Nephron progenitor cell (in vitro differentiated cells): Measurements from ENCODE around the gene ITGAV.

Experiments used
- DNase-seq: peaks from one replicate; pipeline ENCODE4 v3.0.0; 2021
- H3K27ac Mint-ChIP-seq: 2 replicates; pipeline ENCODE4 v1.8.0; 2021; ENCODE audit warnings: mild to moderate bottlenecking, moderate library complexity, mixed read lengths
- H3K27me3 Mint-ChIP-seq: 2 replicates; pipeline ENCODE4 v1.8.0; 2021; ENCODE audit warnings: mild to moderate bottlenecking, low read depth, mixed read lengths; ENCODE audit not compliant: poor library complexity
- H3K36me3 Mint-ChIP-seq: 2 replicates; pipeline ENCODE4 v1.8.0; 2021; ENCODE audit warnings: low read depth, mixed read lengths
- H3K4me1 Mint-ChIP-seq: 2 replicates; pipeline ENCODE4 v1.8.0; 2021; ENCODE audit warnings: mixed read lengths
- H3K4me3 Mint-ChIP-seq: 2 replicates; pipeline ENCODE4 v1.8.0; 2021; ENCODE audit warnings: mild to moderate bottlenecking, moderate library complexity, mixed read lengths
- H3K9me3 Mint-ChIP-seq: 2 replicates; pipeline ENCODE4 v1.8.0; 2021; ENCODE audit warnings: mild to moderate bottlenecking, moderate library complexity, mixed read lengths
- CTCF ChIP-seq: fragments of 200-600 bp; sonication (generic); IDR thresholded peaks from 2 replicates; pipeline ENCODE4 v1.5.0; 2021; ENCODE audit warnings: antibody characterized with exemption

ITGAV gene

GRCh38 chr2:186709529-186710450 lies 119.9 kb downstream of the ITGAV start:
- H3K27ac Mint-ChIP-seq, result no peak overlapping the region
- no peaks in the 10 kb centered on the region for H3K36me3 Mint-ChIP-seq
- peaks cover 29% of the 10 kb centered on the region for H3K4me1 Mint-ChIP-seq
- H3K4me3 Mint-ChIP-seq, result no peak overlapping the region
- no peak for DNase-seq
- H3K27me3 Mint-ChIP-seq, result peaks cover 2% of the 10 kb centered on the region
- H3K9me3 Mint-ChIP-seq, result no peaks in the 10 kb centered on the region
- no peak for TF ChIP-seq CTCF

GRCh38 chr2:186713691-186714090 lies 123.8 kb downstream of the ITGAV start:
- Mint-ChIP-seq H3K9me3 (no peaks in the 10 kb centered on the region), H3K4me3 (no peak overlapping the region), H3K4me1 (peaks cover 40% of the 10 kb centered on the region), H3K27ac (no peak overlapping the region), H3K27me3 (peaks cover 3% of the 10 kb centered on the region), H3K36me3 (no peaks in the 10 kb centered on the region)
- no peak for DNase-seq
- no peak for TF ChIP-seq CTCF

- H3K9me3 Mint-ChIP-seq, result no peaks in the 10 kb centered on the region
- no peak for DNase-seq
- no peak overlapping the region for H3K27ac Mint-ChIP-seq
- TF ChIP-seq CTCF, result no peak
- no peaks in the 10 kb centered on the region for H3K36me3 Mint-ChIP-seq
- H3K4me1 Mint-ChIP-seq, result peaks cover 40% of the 10 kb centered on the region
- H3K4me3 Mint-ChIP-seq, result no peak overlapping the region
- peaks cover 3% of the 10 kb centered on the region for H3K27me3 Mint-ChIP-seq
Measured at GRCh38 chr2:186714611-186715010, 124.8 kb downstream of the ITGAV start.

GRCh38 chr2:186716004-186716403 lies 126.1 kb downstream of the ITGAV start:
- no peaks in the 10 kb centered on the region for H3K36me3 Mint-ChIP-seq
- H3K27ac Mint-ChIP-seq, result no peak overlapping the region
- peaks cover 3% of the 10 kb centered on the region for H3K27me3 Mint-ChIP-seq
- DNase-seq, result no peak
- H3K4me1 Mint-ChIP-seq, result peaks cover 29% of the 10 kb centered on the region
- no peak overlapping the region for H3K4me3 Mint-ChIP-seq
- TF ChIP-seq CTCF, result no peak
- no peaks in the 10 kb centered on the region for H3K9me3 Mint-ChIP-seq

GRCh38 chr2:186716899-186717298 lies 127.0 kb downstream of the ITGAV start:
- DNase-seq, result no peak
- peaks cover 29% of the 10 kb centered on the region for H3K4me1 Mint-ChIP-seq

More at GRCh38 chr2:186716899-186717298, 127.0 kb downstream of the ITGAV start:
- TF ChIP-seq CTCF, result no peak
- no peak overlapping the region for H3K4me3 Mint-ChIP-seq
- no peaks in the 10 kb centered on the region for H3K36me3 Mint-ChIP-seq
- no peak overlapping the region for H3K27ac Mint-ChIP-seq
- peaks cover 3% of the 10 kb centered on the region for H3K27me3 Mint-ChIP-seq
- H3K9me3 Mint-ChIP-seq, result no peaks in the 10 kb centered on the region
